Esophagus squamous epithelium (tissue), 4 donors: ENCODE results near the gene OR6J1.

Source experiments
- CTCF ChIP-seq, 6 experiments: fragments of 450-650 bp in 4 of 6; fragments of 200-600 bp in 2 of 6; sonication (generic) in 2 of 6; IDR thresholded peaks; one replicate each; pipeline ENCODE4 v1.5.1; 2016 to 2019; ENCODE audit warnings: antibody characterized with exemption in 6 of 6, mild to moderate bottlenecking in 4 of 6, moderate library complexity in 4 of 6
- POLR2A ChIP-seq, 4 donors: fragments of 450-650 bp; IDR thresholded peaks; one replicate each; pipeline ENCODE4 v1.6.1; 2017; ENCODE audit warnings: antibody characterized with exemption in 4 of 4, mild to moderate bottlenecking in 4 of 4, moderate library complexity in 3 of 4

GRCh38 chr14:22593601-22594000, 50.6 kb downstream of the OR6J1 start:
- no peak for TF ChIP-seq CTCF (IDR thresholded peaks at IDR 0.05)
- TF ChIP-seq POLR2A (IDR thresholded peaks at IDR 0.05), result no peak
